ENCODE data around the gene NF1. TPM values are rescaled to one million over a fixed set of nuclear protein-coding genes. Genes with fewer than 3 reads are reported as not detected.
"Not testable (repeated sequence)": the region's sequence is repeated elsewhere in the genome, so short reads cannot be mapped to it uniquely, and the experiment has no call there.

Gene NF1
- total RNA-seq, 1 donor from 2014 or later = 70.9 TPM

DNA sequence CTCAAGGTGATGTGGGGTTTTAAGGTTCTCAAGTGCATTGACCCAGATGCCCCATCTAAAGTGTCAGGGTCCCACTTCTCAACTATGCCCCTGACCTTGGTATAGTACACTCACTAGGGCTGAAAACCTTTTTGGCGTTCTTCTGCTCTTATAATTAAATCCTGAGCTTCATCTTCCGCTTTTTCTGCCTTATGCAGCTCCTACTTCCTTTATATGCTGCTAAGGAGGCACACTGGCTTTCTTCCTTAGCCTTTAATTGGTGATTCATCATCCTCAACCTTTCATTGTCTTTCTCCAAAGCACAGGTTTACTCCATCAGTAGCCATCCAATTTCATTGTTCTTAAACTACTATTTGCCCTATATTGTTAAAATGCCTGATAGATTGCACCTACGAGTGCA lies 5.3 kb upstream of the NF1 start:
- DNase-seq = no peak

GRCh38 chr17:31090650-31091049 lies 4.1 kb upstream of the NF1 start:
- not testable (repeated sequence) for DNase-seq

DNA sequence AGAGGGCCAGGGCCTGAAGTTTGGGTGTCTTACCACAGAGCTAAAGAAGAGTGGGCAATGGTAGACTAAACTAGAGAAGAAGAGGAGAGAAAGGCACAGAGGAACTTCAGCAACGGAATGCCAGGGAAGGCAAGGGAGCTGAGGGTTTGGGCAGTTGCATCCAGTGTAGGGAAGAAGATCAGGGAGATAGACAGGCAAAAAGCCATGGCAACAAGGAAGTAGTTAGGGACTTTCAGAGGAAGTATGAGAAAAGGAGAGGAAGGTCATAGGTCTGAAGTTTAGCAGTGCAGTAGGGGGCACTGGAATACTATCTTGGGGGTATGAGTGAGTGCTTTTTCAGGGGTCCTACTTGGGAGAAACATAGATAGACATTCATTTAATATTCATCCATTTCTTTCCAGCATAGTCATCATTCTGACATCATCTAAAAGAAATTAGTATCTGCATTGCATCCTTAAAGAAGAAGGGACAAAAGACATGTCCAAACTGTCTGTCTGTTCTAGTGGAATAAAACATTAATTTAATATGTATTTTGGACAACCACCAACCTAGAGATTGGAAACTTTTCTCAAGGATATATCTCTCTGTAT lies 2.2 kb upstream of the NF1 start:
- DNase-seq = no peak

- DNase-seq = no peak
These were observed 744 bp upstream of the NF1 start for GRCh38 chr17:31093866-31094599.

- peak; percentile 39 for DNase-seq
These were observed 694 bp downstream of the NF1 start for GRCh38 chr17:31095236-31096105.

DNA sequence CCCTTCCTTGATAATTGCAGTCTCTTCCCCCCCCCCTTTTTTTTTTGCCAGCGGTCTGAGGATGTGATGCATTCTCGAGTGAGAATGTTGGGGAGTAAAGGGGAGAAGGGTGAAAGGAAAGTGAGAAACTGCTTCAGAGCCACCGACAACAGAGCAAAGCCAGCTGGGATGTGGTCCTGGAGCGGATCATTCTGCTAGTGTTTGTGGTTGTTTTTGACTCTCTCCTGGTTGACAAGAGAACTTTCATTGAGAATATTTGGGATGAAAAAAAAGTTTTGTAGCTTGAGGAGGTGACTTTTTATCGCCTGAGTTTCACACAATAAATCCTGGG lies 1.3 kb downstream of the NF1 start:
- DNase-seq = no peak

- DNase-seq = no peak
These were observed 4.2 kb downstream of the NF1 start for GRCh38 chr17:31099016-31099415.

- no peak for DNase-seq
These were observed 6.2 kb downstream of the NF1 start for GRCh38 chr17:31100840-31101459.

- DNase-seq = no peak
These were observed 7.2 kb downstream of the NF1 start for GRCh38 chr17:31101943-31102342.

DNA sequence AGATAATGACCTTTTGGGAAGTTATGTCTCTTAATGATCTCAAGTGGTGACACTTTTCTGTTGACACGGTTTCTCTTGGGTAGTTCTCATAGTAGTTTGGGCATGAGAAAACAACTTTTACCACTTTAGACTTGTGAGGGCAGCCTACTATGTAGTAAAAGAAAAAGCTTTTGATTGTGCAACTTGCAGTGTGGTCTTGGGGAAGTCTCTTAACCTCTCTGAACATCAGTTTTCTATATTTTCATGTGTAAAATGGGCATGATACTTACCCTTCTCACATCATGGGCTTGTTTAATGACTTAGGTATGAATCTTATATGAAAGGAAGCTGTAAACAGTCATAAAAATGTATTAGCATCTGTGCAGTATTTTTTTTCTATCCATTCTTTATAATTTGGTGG lies 11.2 kb downstream of the NF1 start:
- DNase-seq = no peak

DNA sequence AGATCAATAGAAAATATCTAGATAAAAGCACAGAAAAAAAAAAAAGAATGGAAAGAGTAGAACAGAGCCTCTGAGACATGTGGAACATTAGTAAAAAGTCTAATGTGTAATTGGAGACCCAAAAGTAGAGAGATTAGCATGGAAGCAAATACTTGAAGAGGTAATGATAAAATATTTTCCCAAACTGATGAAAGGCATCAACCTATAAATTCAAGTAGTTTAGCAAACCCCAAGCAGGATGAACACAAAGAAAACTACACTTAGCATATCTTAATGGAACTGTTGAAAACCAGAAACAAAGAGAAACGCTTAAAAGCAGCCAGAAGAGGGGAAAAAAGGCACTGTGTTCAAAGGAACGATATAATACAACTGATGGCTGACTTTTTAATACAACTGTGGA lies 16.4 kb downstream of the NF1 start:
- no peak for DNase-seq

DNA sequence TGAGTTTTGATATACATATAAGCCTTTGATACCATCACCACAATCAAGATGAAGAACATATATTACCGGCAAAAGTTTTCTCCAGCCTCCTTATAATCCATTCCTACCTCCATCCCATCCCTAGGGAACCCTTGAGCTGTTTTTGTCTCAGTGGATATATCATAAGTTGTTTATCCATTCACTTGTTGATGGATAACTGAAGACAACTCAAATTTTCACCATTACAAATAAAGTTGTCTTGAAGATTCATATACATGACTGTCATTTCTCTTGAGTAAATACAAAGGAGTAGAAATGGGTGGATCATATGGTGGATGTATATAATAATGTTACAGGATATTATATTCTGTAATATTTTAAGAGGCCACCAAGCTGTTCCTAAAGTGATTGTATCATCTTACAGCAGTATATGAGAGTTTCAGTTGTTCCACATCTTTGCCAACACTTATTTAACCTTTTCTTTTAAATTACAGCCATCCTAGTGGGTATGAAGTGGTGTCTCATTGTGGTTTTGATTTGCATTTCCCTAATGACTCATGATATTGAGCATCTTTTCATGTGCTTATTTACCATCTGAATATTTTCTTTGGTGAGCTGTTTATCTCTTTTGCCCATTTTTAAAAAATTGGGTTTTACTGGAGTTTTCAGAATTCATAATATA lies 17.4 kb downstream of the NF1 start:
- no peak for DNase-seq

- not testable (repeated sequence) for DNase-seq
These were observed 18.6 kb downstream of the NF1 start for GRCh38 chr17:31113368-31113767.

GRCh38 chr17:31113939-31114338 lies 19.2 kb downstream of the NF1 start:
- no peak for DNase-seq

GRCh38 chr17:31114956-31115555 lies 20.3 kb downstream of the NF1 start:
- no peak for DNase-seq

DNA sequence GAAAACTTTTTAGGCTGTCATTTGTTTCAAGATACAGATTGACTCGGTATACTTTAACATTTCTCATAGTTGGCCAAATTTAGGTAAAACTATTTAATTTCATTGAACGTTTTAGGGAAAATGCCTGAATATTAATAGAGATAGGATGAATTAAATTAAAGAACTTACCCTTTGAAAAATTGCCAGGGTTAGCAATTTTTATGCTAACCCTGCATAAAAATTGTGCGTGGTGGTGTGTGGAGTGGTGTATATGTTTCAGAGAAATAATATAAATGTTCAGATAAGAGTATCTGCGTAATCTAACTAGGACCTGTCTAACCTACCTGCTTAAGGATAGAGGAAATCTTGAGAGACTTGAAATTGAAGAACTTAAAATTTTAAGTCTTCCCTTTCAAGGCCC lies 21.4 kb downstream of the NF1 start:
- DNase-seq = no peak

DNA sequence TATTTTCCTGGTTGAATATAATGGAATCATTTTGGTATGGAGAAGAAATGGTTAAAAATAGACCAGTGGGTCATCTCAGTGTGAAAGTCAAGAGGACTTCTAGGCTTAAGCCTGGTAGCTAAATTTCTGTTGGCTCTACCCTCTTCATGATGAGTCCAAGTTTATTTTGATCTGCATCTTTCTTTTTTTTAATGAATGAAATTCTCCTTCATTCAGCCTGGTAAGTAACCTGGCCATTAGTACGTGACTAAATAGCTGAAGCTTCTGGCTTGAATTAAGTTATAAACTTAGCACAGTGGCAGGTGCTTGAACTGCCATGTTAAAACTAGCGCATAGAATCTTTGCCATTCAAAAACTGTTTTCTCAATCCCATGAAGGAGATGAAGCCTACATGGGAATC lies 28.0 kb downstream of the NF1 start:
- DNase-seq = no peak

DNA sequence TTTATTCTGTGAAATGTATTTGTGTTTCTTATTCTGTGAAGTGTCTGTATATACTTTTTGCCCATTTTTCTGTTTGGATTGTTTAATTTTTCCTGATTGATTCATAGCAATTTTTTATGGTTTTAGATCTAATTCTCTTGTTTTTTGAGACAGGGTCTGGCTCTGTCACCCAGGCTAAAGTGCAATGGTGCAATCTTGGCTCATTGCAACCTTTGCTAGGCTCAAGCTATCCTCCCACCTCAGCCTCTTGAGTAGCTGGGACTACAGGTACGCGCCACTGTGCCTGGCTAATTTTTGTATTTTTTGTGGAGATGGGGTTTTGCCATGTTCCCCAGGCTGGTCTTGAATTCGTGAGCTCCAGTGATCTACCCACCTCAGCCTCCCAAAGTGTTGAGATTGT lies 31.5 kb downstream of the NF1 start:
- DNase-seq = no peak

DNA sequence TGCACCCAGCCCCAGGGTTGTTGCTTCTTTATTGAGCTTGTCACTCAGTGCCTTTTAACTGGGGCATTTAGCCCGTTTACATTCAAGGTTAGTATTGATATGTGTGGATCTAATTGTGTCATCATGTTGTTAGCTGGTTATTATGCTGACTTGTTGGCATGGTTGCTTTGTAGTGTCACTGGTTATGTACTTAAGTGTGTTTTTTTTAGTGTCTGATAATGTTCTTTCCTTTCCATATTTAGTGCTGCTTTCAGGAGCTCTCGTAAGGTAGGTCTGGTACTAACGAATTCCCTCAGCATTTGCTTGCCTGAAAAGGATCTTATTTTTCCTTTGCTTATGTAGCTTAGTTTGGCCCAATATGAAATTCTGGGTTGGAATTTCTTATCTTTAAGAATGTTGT lies 33.5 kb downstream of the NF1 start:
- no peak for DNase-seq

DNA sequence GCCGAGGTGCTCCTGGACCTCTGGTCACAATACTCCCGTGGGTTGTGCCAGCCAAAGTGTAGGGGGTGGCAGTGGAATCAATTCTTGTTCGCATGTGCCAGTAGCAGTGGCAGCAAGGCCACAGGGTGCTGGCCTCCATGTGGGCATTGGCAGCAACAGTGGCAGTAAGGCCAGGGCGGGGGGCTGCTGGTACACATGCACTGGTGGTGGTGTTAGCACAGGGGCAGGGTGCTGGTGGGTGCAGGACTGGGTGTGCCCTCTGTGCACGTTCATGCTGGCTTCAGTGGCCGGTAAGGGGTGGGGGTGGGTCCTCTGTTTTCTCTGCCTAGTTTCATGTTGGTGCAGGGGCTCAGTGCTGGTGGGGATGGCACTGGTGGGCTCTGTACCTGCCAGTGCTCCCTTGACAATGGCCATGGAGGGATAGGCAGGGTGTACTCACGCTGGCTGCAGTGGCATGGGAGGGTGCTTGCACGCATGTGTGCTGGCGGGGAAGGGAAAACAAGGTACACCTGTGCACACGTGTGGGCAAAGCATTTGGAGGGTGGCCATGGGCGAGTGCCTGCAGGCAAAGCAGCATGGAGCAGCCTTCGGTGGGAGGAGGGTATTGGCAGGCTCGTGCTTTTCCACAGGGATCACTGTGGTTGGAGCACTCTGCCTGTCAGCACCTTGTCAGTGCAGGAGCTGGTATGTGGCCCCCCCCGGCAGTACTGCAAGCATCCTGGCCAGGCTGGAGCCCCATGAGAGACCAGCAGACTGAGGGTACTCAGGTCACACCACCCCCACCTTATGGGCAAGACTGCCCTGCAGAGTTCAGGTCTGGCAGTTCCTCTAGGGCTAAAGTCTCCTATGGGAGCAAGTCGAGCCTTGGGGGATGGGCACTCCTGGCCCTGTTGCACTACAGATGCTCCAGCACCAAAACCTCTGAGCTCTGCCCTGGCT lies 35.8 kb downstream of the NF1 start:
- DNase-seq = no peak

GRCh38 chr17:31131299-31131698 lies 36.5 kb downstream of the NF1 start:
- no peak for DNase-seq

Measured in skin of body (tissue), 2 donors.